GM19397 (cell line): ENCODE measurements around the gene GAN.

Source experiments
- ATAC-seq: cut with Tn5 transposase; IDR thresholded peaks from one replicate; pipeline ENCODE4 v1.9.1; 2021; ENCODE audit warnings: mild to moderate bottlenecking, moderate library complexity; ENCODE audit not compliant: unreplicated experiment

Gene GAN

GRCh38 chr16:81314603-81315270 is at the start of gene GAN:
GAN (plus strand) TSS chr16:81314962; CDS start chr16:81315114, 152 bp downstream.
- ATAC-seq: peak; percentile 90

- ATAC-seq: no peak
Observed at GRCh38 chr16:81265052-81265451, 49.7 kb upstream of the GAN start.

DNA sequence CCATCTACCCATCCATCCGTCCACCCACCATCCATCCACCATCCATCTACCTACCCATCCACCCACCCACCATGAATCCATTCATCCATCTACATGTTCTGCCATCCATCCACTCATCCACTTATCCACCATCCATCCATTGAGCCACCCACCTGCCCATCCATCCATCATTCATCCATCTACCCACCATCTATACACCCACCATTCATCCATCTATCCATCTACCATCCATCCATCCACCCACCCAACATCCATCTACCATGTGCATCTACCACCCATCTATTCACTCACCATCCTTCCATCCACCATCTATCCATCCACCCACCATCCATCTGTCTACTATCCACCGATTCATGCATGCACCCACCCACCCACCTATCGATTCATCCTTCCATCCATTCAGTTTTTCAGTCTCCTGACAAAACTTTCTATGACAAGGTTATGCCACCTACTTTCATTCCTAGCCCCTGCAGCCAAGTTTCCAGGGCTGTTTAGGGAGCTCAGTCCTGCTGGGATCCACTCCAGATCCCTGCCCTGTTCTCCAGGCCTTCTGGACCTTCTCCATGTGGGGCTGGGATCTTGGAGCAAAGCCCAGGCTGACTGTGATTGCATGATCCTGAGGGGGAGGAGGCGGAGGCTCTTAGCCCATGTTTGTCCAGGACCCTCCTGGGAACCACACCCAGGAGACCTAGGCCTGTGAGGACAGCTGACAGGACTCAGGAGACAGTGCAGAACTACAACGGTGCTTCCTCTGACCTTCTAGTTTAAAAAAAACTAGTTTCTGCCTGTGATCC is 48.9 kb upstream of the GAN start:
- ATAC-seq: no peak

- no peak for ATAC-seq
Observed at GRCh38 chr16:81266680-81267095, 48.1 kb upstream of the GAN start.

- ATAC-seq: no peak
Observed at GRCh38 chr16:81268509-81268908, 46.3 kb upstream of the GAN start.

DNA sequence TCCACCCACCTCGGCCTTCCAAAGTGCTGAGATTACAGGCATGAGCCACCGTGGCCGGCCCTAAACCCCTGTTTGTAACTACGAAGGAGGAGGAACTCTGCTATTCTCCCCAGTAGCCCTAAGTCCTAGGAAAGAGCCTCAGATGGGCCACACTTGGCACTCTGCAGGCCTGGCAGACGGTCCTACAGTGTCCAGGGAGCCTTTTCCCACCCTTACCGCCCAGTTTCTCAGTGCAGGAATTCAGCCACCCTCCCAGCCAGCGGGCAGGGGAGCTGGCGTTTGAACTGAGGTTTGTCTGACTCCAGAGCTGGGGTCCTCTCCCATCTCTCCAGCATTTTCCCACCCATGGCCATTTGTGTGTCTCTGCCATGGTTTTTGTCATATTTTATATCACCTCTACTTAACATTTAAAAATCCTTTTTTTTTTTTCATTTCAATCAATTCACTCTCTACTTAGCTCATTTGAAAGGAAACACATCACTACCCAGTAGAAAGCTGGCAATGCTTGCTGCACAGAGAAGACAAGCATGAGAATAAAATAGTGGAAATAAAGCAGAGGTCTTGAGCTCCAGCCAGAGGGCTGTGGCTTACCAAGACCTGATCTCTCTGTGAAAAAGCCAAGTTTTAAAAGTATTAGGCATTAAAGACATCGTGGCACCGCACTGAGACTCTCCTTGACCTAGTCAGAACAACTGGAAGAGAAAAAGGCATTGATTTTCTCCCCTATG is 41.4 kb upstream of the GAN start:
- ATAC-seq: no peak

DNA sequence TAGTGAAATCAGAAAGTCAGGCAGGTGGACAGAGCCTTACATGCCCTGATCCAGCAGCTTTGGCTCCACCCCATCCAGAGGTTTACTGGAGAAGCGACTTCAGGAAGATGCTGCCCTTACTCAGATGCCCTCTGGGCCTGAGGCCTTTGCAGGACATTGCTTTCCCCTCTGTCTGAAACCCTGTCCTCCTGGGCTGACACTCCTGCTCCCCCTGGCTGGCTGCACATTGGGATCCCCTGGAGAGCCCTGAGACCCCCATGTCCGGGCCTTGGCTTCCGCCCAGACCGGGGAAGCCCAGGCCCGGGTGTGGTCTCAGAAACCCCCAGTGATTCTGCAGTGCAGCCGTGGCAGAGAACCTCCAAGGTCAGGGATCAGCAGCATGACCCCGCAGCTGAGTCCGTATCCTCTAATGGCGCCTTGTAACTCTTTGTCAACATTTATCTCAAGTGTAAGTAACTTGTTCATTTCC is 39.7 kb upstream of the GAN start:
- ATAC-seq: no peak

DNA sequence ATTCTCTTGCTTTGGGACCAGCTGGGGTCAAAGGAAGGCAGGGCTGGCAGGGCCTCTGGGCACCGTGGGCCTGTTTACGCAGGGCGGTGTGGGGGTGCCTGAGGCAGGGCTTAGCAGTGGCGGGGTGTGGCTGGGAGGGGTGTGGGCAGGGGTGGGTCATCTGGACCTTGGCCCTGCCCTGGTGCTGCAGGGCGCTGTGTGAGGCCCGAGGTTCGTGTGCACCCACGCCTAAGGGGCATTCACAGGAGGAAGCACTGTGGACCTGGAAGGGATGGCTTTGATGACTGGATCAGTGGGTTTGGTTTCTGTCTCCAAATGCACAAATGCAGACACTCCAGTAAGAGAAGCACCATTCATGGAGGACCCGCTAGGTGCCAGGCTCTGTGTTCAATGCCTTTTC is 39.0 kb upstream of the GAN start:
- no peak for ATAC-seq

DNA sequence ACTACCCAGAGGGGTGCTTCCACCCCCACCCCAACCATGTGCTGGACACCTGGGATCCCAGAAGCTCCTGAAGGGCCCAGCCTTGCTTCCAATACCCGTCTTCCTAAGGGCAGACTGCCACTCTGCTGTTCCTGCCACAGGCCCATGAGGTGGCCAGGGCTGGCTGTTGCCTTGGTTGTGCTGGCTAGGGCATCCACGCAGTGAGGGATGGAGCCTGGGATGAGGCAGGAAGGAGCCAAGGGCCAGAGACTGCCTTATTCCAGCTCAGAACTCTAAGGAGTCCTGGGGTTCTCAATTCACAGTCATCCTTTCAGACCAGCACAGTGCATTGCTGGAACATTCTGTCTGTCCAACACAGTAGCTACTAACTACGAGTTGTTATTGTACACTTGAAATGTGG is 38.4 kb upstream of the GAN start:
- ATAC-seq: no peak

DNA sequence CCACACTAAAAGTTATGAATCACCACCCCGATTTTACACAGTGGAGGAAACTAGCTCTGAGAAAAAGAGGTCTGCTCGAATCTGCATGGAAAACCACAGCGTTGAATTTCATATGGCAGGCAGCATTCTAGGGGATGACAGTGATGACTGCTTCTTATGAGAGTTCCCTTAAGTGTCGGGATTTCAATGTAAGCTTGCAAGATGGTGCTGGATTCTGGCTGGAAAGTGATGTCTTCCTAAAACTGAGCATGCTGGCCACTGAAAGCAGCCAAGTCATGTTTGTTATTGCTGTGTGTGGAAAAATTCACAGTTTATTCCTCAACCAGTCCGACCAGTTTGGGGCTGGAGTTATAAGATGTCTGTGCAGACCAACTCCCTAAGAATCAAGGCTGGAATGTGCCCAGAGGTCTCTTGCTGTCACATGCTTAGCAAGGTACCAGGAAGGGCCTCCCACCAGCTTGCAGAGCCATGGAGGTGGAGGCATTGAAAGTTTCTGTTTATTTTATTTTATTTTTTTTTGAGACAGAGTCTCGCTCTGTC is 37.2 kb upstream of the GAN start:
- ATAC-seq: no peak

DNA sequence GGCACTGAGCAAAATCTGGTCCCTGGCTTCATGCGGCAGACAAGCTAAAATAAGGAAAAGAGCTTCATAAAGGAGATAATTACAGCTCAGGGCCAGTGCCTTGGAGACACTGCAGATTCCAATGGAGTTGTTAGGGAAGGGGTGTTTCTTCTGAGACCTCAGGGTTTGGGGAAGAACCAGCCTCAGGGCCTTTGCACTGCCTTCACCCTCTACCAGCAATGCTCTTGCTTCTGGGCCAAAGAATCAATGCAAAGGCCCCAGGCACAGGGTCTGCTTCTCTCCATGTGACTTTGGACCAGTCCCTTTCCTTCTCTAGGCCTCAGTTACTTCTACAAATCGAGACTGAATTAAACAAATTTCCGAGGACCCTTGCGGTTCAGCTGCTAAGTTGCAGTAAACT is 36.2 kb upstream of the GAN start:
- no peak for ATAC-seq

- no peak for ATAC-seq
Observed at GRCh38 chr16:81279392-81279791, 35.4 kb upstream of the GAN start.

- no peak for ATAC-seq
Observed at GRCh38 chr16:81280393-81280792, 34.4 kb upstream of the GAN start.

DNA sequence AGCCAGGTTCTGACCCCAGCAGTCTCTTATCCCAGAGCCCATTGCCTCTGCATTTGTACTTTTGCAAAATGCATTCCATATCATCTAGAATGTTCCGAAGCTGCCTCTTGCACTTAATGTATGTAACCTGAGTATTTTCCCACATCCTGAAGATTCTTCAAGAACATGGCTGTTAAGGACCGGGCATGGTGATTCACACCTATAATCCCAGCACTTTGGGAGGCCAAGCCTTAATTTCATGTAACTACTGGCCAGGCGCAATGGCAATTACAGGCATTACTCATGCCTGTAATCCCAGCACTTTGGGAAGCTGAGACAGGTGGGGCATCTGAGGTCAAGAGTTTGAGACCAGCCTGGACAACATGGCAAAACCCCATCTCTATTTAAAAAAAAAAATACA is 31.7 kb upstream of the GAN start:
- ATAC-seq: no peak

DNA sequence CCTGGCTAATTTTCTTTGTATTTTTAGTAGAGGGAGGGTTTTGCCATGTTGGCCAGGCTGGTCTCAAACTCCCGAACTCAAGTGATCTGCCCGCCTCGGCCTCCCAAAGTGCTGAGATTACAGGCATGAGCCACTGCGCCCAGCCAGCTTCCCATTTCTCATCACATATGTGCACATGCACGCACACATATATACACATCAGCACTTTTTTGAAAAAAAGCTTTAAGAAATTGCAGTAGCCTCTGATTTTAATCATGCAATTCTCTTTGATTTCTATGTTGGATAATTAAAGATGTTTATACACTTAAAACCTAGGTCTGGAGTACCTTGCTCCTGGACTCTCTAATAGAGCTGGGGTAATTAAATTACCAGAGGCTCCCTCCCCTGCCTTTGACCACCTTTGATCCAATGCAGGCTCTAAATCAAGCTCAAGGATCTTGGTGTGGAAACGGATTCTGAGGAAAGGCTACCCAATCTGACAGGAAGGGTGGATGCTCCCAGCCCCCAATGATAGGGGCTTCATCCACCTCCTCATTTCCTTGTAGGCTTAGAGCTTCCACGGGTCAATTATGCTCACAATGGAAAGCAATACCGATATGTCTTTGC is 29.7 kb upstream of the GAN start:
- no peak for ATAC-seq

DNA sequence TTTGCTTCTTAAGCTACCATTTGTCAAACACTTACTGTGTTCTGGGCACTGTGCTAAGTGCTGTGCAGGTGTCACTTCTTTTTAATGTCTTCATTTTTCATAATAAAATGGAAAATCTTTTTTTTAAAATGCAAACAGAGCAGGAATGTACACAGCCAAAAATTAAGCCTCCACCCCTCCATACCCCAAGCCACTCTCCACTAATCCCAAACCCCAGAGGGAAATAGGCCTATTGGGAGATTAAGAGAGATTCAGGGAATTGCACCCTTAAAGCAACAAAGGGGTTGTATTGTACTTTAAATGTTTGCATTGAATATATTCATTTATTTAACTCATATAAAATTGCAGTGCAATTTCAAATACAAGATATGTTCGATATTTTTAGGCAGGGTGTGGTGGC is 28.6 kb upstream of the GAN start:
- ATAC-seq: no peak

DNA sequence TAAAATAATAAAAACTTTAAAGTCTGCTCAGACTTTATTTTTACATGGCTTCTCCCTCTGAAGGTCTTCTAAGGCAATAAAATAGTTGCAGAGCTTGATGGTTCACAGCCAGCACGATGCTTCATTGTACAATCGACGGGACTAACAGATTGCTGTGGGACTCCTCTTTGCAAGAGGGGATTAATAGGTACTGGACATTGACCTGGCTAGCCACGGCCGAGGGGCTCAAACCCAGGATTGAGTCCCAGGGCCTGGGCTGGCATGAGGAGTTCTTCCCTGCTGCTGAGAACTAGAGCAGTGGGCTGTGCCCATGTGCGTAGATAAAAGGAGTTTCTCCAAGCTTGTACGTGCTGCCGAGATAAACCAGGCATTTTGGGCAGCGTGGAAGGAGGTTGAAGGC is 23.6 kb upstream of the GAN start:
- no peak for ATAC-seq

DNA sequence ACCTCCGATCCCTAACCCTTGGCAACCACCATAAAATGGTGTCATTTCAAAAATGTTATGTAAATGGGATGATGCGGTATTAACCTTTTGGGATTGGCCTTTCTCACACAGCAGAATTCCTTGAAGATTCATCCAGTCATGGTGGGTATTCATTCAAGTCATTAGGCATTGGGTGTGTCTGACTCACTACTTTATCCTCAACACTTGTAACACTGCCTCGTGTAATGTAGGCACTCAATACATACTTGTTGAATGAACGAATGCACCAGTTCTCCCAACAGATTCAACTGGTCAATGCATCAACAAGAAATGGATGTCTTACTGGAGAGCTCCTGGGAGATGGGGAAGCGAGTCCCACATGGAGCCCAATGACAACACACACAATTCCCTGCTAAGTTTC is 21.8 kb upstream of the GAN start:
- ATAC-seq: no peak

- no peak for ATAC-seq
Observed at GRCh38 chr16:81293909-81294802, 20.6 kb upstream of the GAN start.

GRCh38 chr16:81296631-81297030 is 18.1 kb upstream of the GAN start:
- ATAC-seq: no peak
